ENCODE data around the gene ISCA2.

- TF ChIP-seq CTCF (conservative IDR thresholded peaks at IDR 0.05 in 1 of 2, IDR thresholded peaks at IDR 0.05 in 1 of 2; ENCODE audit: low read depth in 1 of 2, low read length in 2 of 2), result peak; percentile 61 to 71
- TF ChIP-seq EZH2 (IDR thresholded peaks at IDR 0.05; ENCODE audit: low read length, missing control alignments), result no peak
Observed at GRCh38 chr14:74478996-74479635, 14.4 kb upstream of the ISCA2 start.
